ENCODE measurements around the gene RAB11FIP2. TPM values are rescaled to one million over a fixed set of nuclear protein-coding genes. Genes with fewer than 3 reads are reported as not detected.

RAB11FIP2 gene
- total and polyA plus RNA-seq, 2 of the 8 experiments (the other 6 are each of a cell fraction or from before 2014, with no cell fraction given), result 3.1 to 12.7 TPM

GRCh38 chr10:118045158-118045836 is 1.4 kb downstream of the RAB11FIP2 start:
- Histone ChIP-seq H2BK5ac (ENCODE audit: low read depth, low read length) (no peak overlapping the region), H3K79me2 (ENCODE audit: control insufficient read depth in 1 of 2, insufficient read depth in 2 of 2, low read length in 2 of 2) (peaks cover 0 to 45% of the 10 kb centered on the region in 2 experiments; a peak in 2 of 4 replicates), H3K18ac (ENCODE audit: extremely low read depth, low read length) (no peak overlapping the region), H3K9me3 (ENCODE audit: insufficient read depth in 2 of 2, low read depth in 1 of 2, low read length in 1 of 2) (no peaks in the 10 kb centered on the region), H3K14ac (ENCODE audit: insufficient read length) (no peak overlapping the region), H3K79me1 (ENCODE audit: low read depth, low read length) (no peaks in the 10 kb centered on the region), H4K8ac (ENCODE audit: extremely low read depth, insufficient read depth, low read length) (no peak overlapping the region), H3K56ac (replicated peaks; ENCODE audit: insufficient read length, low read depth, low read length) (no peak overlapping the region), H3K23me2 (ENCODE audit: low read depth, low read length) (peaks cover 5% of the 10 kb centered on the region; the same call in 1 of the 2 replicates), H3K4me1 (replicated peaks in 1 of 4; ENCODE audit: control insufficient read depth in 3 of 4, insufficient read depth in 4 of 4, low read length in 3 of 4) (peaks cover 0 to 8% (median 0%) of the 10 kb centered on the region in 4 experiments; a peak in 2 of 7 replicates), H3K4ac (replicated peaks; ENCODE audit: insufficient read length, low read depth, low read length) (no peak overlapping the region), H4K20me1 (replicated peaks in 1 of 2; ENCODE audit: control insufficient read depth in 1 of 2, insufficient read depth in 2 of 2, low read length in 2 of 2) (no peaks in the 10 kb centered on the region), H2BK20ac (ENCODE audit: low read length) (no peak overlapping the region), H2AK5ac (ENCODE audit: low read depth, low read length) (no peak overlapping the region), H3K27ac (ENCODE audit: low read depth, low read length) (no peak overlapping the region), H4K5ac (ENCODE audit: insufficient read length, low read depth, low read length) (no peak overlapping the region), H2AFZ (ENCODE audit: low read length) (no peak overlapping the region), H2BK15ac (ENCODE audit: low read length) (no peak overlapping the region), H2BK12ac (ENCODE audit: low read depth, low read length) (no peak overlapping the region), H3K4me3 (ENCODE audit: extremely low read depth in 1 of 4, insufficient read depth in 2 of 4, low read depth in 3 of 4, low read length in 4 of 4) (peak overlapping the region; percentile 54 to 86 (median 73); a peak in 7 of 8 replicates), H3K36me3 (ENCODE audit: control insufficient read depth in 2 of 4, insufficient read depth in 4 of 4, low read length in 3 of 4) (no peaks in the 10 kb centered on the region), H3K4me2 (ENCODE audit: insufficient read depth in 1 of 2, low read depth in 2 of 2, low read length in 2 of 2) (peak overlapping the region; percentile 90 to 97), H4K91ac (replicated peaks; ENCODE audit: insufficient read length, low read length) (no peak overlapping the region), H3K23ac (ENCODE audit: insufficient read length) (no peak overlapping the region), H3K9ac (replicated peaks in 1 of 4; ENCODE audit: extremely low read depth in 1 of 4, low read depth in 3 of 4, low read length in 3 of 4) (no peak overlapping the region; a peak in 2 of 7 replicates), H3K27me3 (replicated peaks in 1 of 4; ENCODE audit: control insufficient read depth in 3 of 4, extremely low read depth in 1 of 4, insufficient read depth in 3 of 4, low read length in 3 of 4) (no peaks in the 10 kb centered on the region), H2BK120ac (replicated peaks; ENCODE audit: low read depth, low read length) (no peak overlapping the region)
- no peak for TF ChIP-seq RBBP5 (IDR thresholded peaks at IDR 0.05; ENCODE audit: borderline replicate concordance, low read depth, low read length)
- DNase-seq (ENCODE audit: low read depth in 1 of 2, low spot score in 2 of 2) (no peak), FAIRE-seq (no peak)
- POLR2A ChIA-PET (ENCODE audit: partially characterized antibody), result interaction anchor here (0.6 to 1.4 kb wide), 3 partner anchors 10 to 93 kb away, joined by 3 read pairs; no protein-coding TSS in a partner anchor
- CTCF ChIA-PET (ENCODE audit: partially characterized antibody), result interaction anchor here (0.6 to 1.3 kb wide), 9 partner anchors 10 to 508 kb away, joined by 3 to 5 read pairs (median 3); no protein-coding TSS in a partner anchor
- 81% methylated on average over 8 of the region's 8 CpGs; no CpG with 5 or more reads in 1 of the 2 experiments for WGBS, 2 experiments (ENCODE audit: extremely low coverage in 1 of 2, insufficient coverage in 1 of 2, insufficient read length in 1 of 2, insufficient replicate concordance in 2 of 2, low coverage in 1 of 2, low lambda C conversion rate in 2 of 2, missing lambda C conversion rate in 1 of 2)
